ENCODE measurements around the gene PPDPF. TPM values are rescaled to one million over a fixed set of nuclear protein-coding genes. Genes with fewer than 3 reads are reported as not detected.

The PPDPF gene
- total and polyA plus RNA-seq, 2 of the 8 experiments (the other 6 are each of a cell fraction or from before 2014, with no cell fraction given), result 30.5 to 138 TPM

DNA sequence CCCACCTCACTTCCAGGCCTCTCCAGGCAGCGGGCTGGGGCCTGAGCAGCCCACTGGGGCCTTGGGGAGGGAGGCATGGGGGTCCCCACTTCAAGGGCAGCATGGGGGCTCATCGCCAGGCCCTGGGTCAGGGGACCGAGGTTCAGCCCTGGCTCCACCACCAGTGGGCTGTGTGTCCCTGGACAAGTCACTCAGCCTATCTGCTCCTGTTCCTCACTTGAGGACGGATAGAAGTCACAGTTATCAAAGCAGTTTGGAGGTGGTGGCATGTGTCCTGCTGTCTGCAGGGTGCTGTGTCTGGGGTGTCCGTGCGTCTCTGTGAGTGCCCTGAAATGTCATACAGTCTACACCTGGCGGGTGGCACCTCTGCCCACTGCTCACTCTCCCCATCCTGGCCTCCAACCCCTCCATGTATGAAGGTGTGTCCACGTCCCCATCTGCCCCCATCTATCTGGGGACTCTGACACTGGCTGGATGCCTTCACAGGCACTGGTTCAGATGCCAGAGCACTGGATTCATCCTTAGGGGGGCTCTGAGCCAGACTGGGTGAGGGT lies 25.3 kb upstream of the PPDPF start:
- H3K56ac ChIP-seq (replicated peaks; ENCODE audit: insufficient read length, low read depth, low read length), result no peak overlapping the region
- no peak overlapping the region for H3K27ac ChIP-seq (ENCODE audit: low read depth, low read length)
- H3K18ac ChIP-seq (ENCODE audit: extremely low read depth, low read length), result no peak overlapping the region
- no peak overlapping the region for H4K91ac ChIP-seq (replicated peaks; ENCODE audit: insufficient read length, low read length)
- no peak overlapping the region for H4K8ac ChIP-seq (ENCODE audit: extremely low read depth, insufficient read depth, low read length)
- H3K9ac ChIP-seq (replicated peaks in 1 of 4; ENCODE audit: extremely low read depth in 1 of 4, low read depth in 3 of 4, low read length in 3 of 4), result no peak overlapping the region
- no peak for FAIRE-seq
- no peak overlapping the region for H2BK12ac ChIP-seq (ENCODE audit: low read depth, low read length)
- H2BK20ac ChIP-seq (ENCODE audit: low read length), result no peak overlapping the region
- H3K23ac ChIP-seq (ENCODE audit: insufficient read length), result no peak overlapping the region
- no peak overlapping the region for H3K14ac ChIP-seq (ENCODE audit: insufficient read length)
- peaks cover 0 to 8% (median 1%) of the 10 kb centered on the region in 4 experiments; a peak in 5 of 8 replicates for H3K36me3 ChIP-seq (ENCODE audit: control insufficient read depth in 2 of 4, insufficient read depth in 4 of 4, low read length in 3 of 4)
- no peak overlapping the region for H2BK5ac ChIP-seq (ENCODE audit: low read depth, low read length)
- no peak overlapping the region for H3K4me2 ChIP-seq (ENCODE audit: insufficient read depth in 1 of 2, low read depth in 2 of 2, low read length in 2 of 2)
- no peak overlapping the region for H2AK5ac ChIP-seq (ENCODE audit: low read depth, low read length)
- DNase-seq (ENCODE audit: low read depth in 1 of 2, low spot score in 2 of 2), result no peak
- H3K79me1 ChIP-seq (ENCODE audit: low read depth, low read length), result no peaks in the 10 kb centered on the region
- peaks cover 11 to 37% (median 35%) of the 10 kb centered on the region in 4 experiments for H3K27me3 ChIP-seq (replicated peaks in 1 of 4; ENCODE audit: control insufficient read depth in 3 of 4, extremely low read depth in 1 of 4, insufficient read depth in 3 of 4, low read length in 3 of 4)
- no peak overlapping the region for H2BK15ac ChIP-seq (ENCODE audit: low read length)
- no peak overlapping the region for H2AFZ ChIP-seq (ENCODE audit: low read length)
- peak overlapping the region; percentile 69 for H3K4ac ChIP-seq (replicated peaks; ENCODE audit: insufficient read length, low read depth, low read length)
- H4K5ac ChIP-seq (ENCODE audit: insufficient read length, low read depth, low read length), result no peak overlapping the region
- ChIA-PET POLR2A (ENCODE audit: partially characterized antibody) (interaction anchor here (2.2 to 2.4 kb wide), 2 partner anchors 26 kb away, joined by 6 to 22 read pairs; partner anchors contain the start of gene PPDPF), CTCF (ENCODE audit: partially characterized antibody) (interaction anchor here (1.1 to 3.4 kb wide), 22 partner anchors 8 to 198 kb away, joined by 3 to 39 read pairs (median 8); partner anchors contain the start of genes PPDPF and PTK6)
- H3K4me3 ChIP-seq (ENCODE audit: extremely low read depth in 1 of 4, insufficient read depth in 2 of 4, low read depth in 3 of 4, low read length in 4 of 4), result no peak overlapping the region
- H2BK120ac ChIP-seq (replicated peaks; ENCODE audit: low read depth, low read length), result no peak overlapping the region
- H3K23me2 ChIP-seq (ENCODE audit: low read depth, low read length), result peaks cover 18% of the 10 kb centered on the region; the same call in 1 of the 2 replicates
- H4K20me1 ChIP-seq (replicated peaks in 1 of 2; ENCODE audit: control insufficient read depth in 1 of 2, insufficient read depth in 2 of 2, low read length in 2 of 2), result peaks cover 0 to 10% of the 10 kb centered on the region in 2 experiments
- no peaks in the 10 kb centered on the region for H3K79me2 ChIP-seq (ENCODE audit: control insufficient read depth in 1 of 2, insufficient read depth in 2 of 2, low read length in 2 of 2)
- no peaks in the 10 kb centered on the region for H3K9me3 ChIP-seq (ENCODE audit: insufficient read depth in 2 of 2, low read depth in 1 of 2, low read length in 1 of 2)
- 92% methylated on average over 8 of the region's 8 CpGs; no CpG with 5 or more reads in 1 of the 2 experiments for WGBS, 2 experiments (ENCODE audit: extremely low coverage in 1 of 2, insufficient coverage in 1 of 2, insufficient read length in 1 of 2, insufficient replicate concordance in 2 of 2, low coverage in 1 of 2, low lambda C conversion rate in 2 of 2, missing lambda C conversion rate in 1 of 2)
- H3K4me1 ChIP-seq (replicated peaks in 1 of 4; ENCODE audit: control insufficient read depth in 3 of 4, insufficient read depth in 4 of 4, low read length in 3 of 4), result peaks cover 0 to 23% (median 12%) of the 10 kb centered on the region in 4 experiments; a peak in 6 of 7 replicates
- TF ChIP-seq CBX8 (IDR thresholded peaks at IDR 0.05; ENCODE audit: borderline replicate concordance, low read depth, low read length) (no peak), SP2 (IDR thresholded peaks at IDR 0.05; ENCODE audit: low read length) (no peak), CEBPB (IDR thresholded peaks at IDR 0.05; ENCODE audit: low read depth, low read length) (no peak), POLR2AphosphoS5 (IDR thresholded peaks at IDR 0.05; ENCODE audit: low read depth, low read length) (no peak), RBBP5 (IDR thresholded peaks at IDR 0.05; ENCODE audit: borderline replicate concordance, low read depth, low read length) (no peak), BCL11A (IDR thresholded peaks at IDR 0.05; ENCODE audit: low read depth in 2 of 2, low read length in 2 of 2) (no peak), BRCA1 (IDR thresholded peaks at IDR 0.05; ENCODE audit: low read depth, low read length) (no peak), RFX5 (IDR thresholded peaks at IDR 0.05; ENCODE audit: borderline replicate concordance, low read depth, low read length) (no peak), SIRT6 (IDR thresholded peaks at IDR 0.05; ENCODE audit: low read length) (no peak), POU5F1 (IDR thresholded peaks at IDR 0.05; ENCODE audit: low read depth, low read length) (no peak), CHD1 (IDR thresholded peaks at IDR 0.05; ENCODE audit: low read depth, low read length) (no peak)
- TF ChIP-seq, protein P1, sequence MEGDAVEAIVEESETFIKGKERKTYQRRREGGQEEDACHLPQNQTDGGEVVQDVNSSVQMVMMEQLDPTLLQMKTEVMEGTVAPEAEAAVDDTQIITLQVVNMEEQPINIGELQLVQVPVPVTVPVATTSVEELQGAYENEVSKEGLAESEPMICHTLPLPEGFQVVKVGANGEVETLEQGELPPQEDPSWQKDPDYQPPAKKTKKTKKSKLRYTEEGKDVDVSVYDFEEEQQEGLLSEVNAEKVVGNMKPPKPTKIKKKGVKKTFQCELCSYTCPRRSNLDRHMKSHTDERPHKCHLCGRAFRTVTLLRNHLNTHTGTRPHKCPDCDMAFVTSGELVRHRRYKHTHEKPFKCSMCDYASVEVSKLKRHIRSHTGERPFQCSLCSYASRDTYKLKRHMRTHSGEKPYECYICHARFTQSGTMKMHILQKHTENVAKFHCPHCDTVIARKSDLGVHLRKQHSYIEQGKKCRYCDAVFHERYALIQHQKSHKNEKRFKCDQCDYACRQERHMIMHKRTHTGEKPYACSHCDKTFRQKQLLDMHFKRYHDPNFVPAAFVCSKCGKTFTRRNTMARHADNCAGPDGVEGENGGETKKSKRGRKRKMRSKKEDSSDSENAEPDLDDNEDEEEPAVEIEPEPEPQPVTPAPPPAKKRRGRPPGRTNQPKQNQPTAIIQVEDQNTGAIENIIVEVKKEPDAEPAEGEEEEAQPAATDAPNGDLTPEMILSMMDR (IDR thresholded peaks at IDR 0.05; ENCODE audit: control extremely low read depth in 1 of 3, insufficient read depth in 1 of 3, low read depth in 1 of 3, low read length in 3 of 3), result no peak

Measured in H1 (cell line).